ENCODE data around the gene NUP85.

The NUP85 gene

GRCh38 chr17:75168998-75169397 is 36.5 kb upstream of the NUP85 start:
- Histone ChIP-seq H3K4me3 (ENCODE audit: low read depth, low read length) (no peak overlapping the region), H3K27ac (no peak overlapping the region), H3K9me3 (ENCODE audit: severe bottlenecking) (no peaks in the 10 kb centered on the region), H3K27me3 (ENCODE audit: insufficient read depth, low read depth, severe bottlenecking) (no peaks in the 10 kb centered on the region), H3K36me3 (peaks cover 97% of the 10 kb centered on the region)
- no peak for DNase-seq
- no peak for TF ChIP-seq CTCF (IDR thresholded peaks at IDR 0.05; ENCODE audit: low read depth, low read length)

- no peak for TF ChIP-seq CTCF (IDR thresholded peaks at IDR 0.05; ENCODE audit: low read depth, low read length)
- no peaks in the 10 kb centered on the region for H3K9me3 ChIP-seq (ENCODE audit: severe bottlenecking)
- no peak for DNase-seq
- H3K27me3 ChIP-seq (ENCODE audit: insufficient read depth, low read depth, severe bottlenecking): no peaks in the 10 kb centered on the region
- no peak overlapping the region for H3K4me3 ChIP-seq (ENCODE audit: low read depth, low read length)
- no peak overlapping the region for H3K27ac ChIP-seq
- peaks cover 98% of the 10 kb centered on the region for H3K36me3 ChIP-seq
Measured at GRCh38 chr17:75173526-75173925, 32.0 kb upstream of the NUP85 start.

- H3K9me3 ChIP-seq (ENCODE audit: severe bottlenecking): no peaks in the 10 kb centered on the region
- no peaks in the 10 kb centered on the region for H3K27me3 ChIP-seq (ENCODE audit: insufficient read depth, low read depth, severe bottlenecking)
- no peak for DNase-seq
- no peak for TF ChIP-seq CTCF (IDR thresholded peaks at IDR 0.05; ENCODE audit: low read depth, low read length)
- H3K4me3 ChIP-seq (ENCODE audit: low read depth, low read length): no peak overlapping the region
- no peak overlapping the region for H3K27ac ChIP-seq
- peaks cover 98% of the 10 kb centered on the region for H3K36me3 ChIP-seq
Measured at GRCh38 chr17:75174996-75175395, 30.5 kb upstream of the NUP85 start.

- Histone ChIP-seq H3K27ac (no peak overlapping the region), H3K4me3 (ENCODE audit: low read depth, low read length) (no peak overlapping the region), H3K36me3 (peaks cover 94% of the 10 kb centered on the region), H3K9me3 (ENCODE audit: severe bottlenecking) (no peaks in the 10 kb centered on the region), H3K27me3 (ENCODE audit: insufficient read depth, low read depth, severe bottlenecking) (no peaks in the 10 kb centered on the region)
- no peak for TF ChIP-seq CTCF (IDR thresholded peaks at IDR 0.05; ENCODE audit: low read depth, low read length)
- no peak for DNase-seq
Measured at GRCh38 chr17:75176625-75177024, 28.9 kb upstream of the NUP85 start.

- no peaks in the 10 kb centered on the region for H3K27me3 ChIP-seq (ENCODE audit: insufficient read depth, low read depth, severe bottlenecking)
- peaks cover 86% of the 10 kb centered on the region for H3K36me3 ChIP-seq
- no peak for TF ChIP-seq CTCF (IDR thresholded peaks at IDR 0.05; ENCODE audit: low read depth, low read length)
- no peak overlapping the region for H3K27ac ChIP-seq
- H3K9me3 ChIP-seq (ENCODE audit: severe bottlenecking): peaks cover 3% of the 10 kb centered on the region
- no peak overlapping the region for H3K4me3 ChIP-seq (ENCODE audit: low read depth, low read length)
- DNase-seq: no peak
Measured at GRCh38 chr17:75178453-75178852, 27.0 kb upstream of the NUP85 start.

- Histone ChIP-seq H3K9me3 (ENCODE audit: severe bottlenecking) (peaks cover 4% of the 10 kb centered on the region), H3K27ac (no peak overlapping the region), H3K4me3 (ENCODE audit: low read depth, low read length) (peak overlapping the region; percentile 86), H3K27me3 (ENCODE audit: insufficient read depth, low read depth, severe bottlenecking) (no peaks in the 10 kb centered on the region), H3K36me3 (peaks cover 59% of the 10 kb centered on the region)
- no peak for DNase-seq
- no peak for TF ChIP-seq CTCF (IDR thresholded peaks at IDR 0.05; ENCODE audit: low read depth, low read length)
Measured at GRCh38 chr17:75181110-75181509, 24.4 kb upstream of the NUP85 start.

All from WERI-Rb-1 (cell line).